ENCODE results near the gene SPTBN1.

- TF ChIP-seq, protein P1, sequence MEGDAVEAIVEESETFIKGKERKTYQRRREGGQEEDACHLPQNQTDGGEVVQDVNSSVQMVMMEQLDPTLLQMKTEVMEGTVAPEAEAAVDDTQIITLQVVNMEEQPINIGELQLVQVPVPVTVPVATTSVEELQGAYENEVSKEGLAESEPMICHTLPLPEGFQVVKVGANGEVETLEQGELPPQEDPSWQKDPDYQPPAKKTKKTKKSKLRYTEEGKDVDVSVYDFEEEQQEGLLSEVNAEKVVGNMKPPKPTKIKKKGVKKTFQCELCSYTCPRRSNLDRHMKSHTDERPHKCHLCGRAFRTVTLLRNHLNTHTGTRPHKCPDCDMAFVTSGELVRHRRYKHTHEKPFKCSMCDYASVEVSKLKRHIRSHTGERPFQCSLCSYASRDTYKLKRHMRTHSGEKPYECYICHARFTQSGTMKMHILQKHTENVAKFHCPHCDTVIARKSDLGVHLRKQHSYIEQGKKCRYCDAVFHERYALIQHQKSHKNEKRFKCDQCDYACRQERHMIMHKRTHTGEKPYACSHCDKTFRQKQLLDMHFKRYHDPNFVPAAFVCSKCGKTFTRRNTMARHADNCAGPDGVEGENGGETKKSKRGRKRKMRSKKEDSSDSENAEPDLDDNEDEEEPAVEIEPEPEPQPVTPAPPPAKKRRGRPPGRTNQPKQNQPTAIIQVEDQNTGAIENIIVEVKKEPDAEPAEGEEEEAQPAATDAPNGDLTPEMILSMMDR (IDR thresholded peaks at IDR 0.05) = no peak
- no peak for TF ChIP-seq POLR2A (IDR thresholded peaks at IDR 0.05)
Observed at GRCh38 chr2:54648256-54648655, 192.1 kb downstream of the SPTBN1 start.
